Epithelial cell of proximal tubule (primary cell): Measurements from ENCODE around the gene TNC. TPM values are rescaled to one million over a fixed set of nuclear protein-coding genes. Genes with fewer than 3 reads are reported as not detected.

ENCODE experiments used
- DNase-seq: peaks from one replicate; pipeline ENCODE4 v3.0.0-alpha.2; 2011; ENCODE audit warnings: low read depth
- H3K4me3 ChIP-seq: 2 replicates; pipeline ENCODE4 v1.5.1; 2011; ENCODE audit warnings: low read depth, mild to moderate bottlenecking, low read length
- CTCF ChIP-seq: conservative IDR thresholded peaks from 2 replicates; pipeline ENCODE4 v1.5.1; 2012; ENCODE audit warnings: low read depth, mild to moderate bottlenecking, low read length
- total RNA-seq: library from RNA; depleted of rRNA; stranded (reverse); fragments of >200 nt; gene quantifications from 2 replicates; pipeline ENCODE4 v1.2.3, GENCODE V29; 2015

TNC gene
- total RNA-seq, 1 donor from 2014 or later, result 68.9 TPM

- TF ChIP-seq CTCF, result no peak
- DNase-seq, result no peak
These were observed 115.4 kb downstream of the TNC start for GRCh38 chr9:115002371-115003120.

GRCh38 chr9:115000217-115000639 lies 117.7 kb downstream of the TNC start:
- no peak overlapping the region for H3K4me3 ChIP-seq
- DNase-seq, result no peak
- TF ChIP-seq CTCF, result no peak

More at GRCh38 chr9:115002371-115003120, 115.4 kb downstream of the TNC start:
- H3K4me3 ChIP-seq, result no peak overlapping the region

- TF ChIP-seq CTCF, result no peak
- no peak for DNase-seq
- no peak overlapping the region for H3K4me3 ChIP-seq
These were observed 119.6 kb downstream of the TNC start for GRCh38 chr9:114998326-114998725.

- DNase-seq, result no peak
- TF ChIP-seq CTCF, result no peak
- H3K4me3 ChIP-seq, result no peak overlapping the region
These were observed 122.2 kb downstream of the TNC start for GRCh38 chr9:114995681-114996221.

GRCh38 chr9:114994768-114995167 lies 123.2 kb downstream of the TNC start:
- no peak for DNase-seq
- TF ChIP-seq CTCF, result no peak
- no peak overlapping the region for H3K4me3 ChIP-seq

GRCh38 chr9:114991861-114992260 lies 126.1 kb downstream of the TNC start:
- TF ChIP-seq CTCF, result no peak
- no peak for DNase-seq
- no peak overlapping the region for H3K4me3 ChIP-seq

- H3K4me3 ChIP-seq, result no peak overlapping the region
- DNase-seq, result no peak
- no peak for TF ChIP-seq CTCF
These were observed 127.1 kb downstream of the TNC start for GRCh38 chr9:114990901-114991300.
